ENCODE measurements around the gene PCGF5.
"Not testable (repeated sequence)": the region's sequence is repeated elsewhere in the genome, so short reads cannot be mapped to it uniquely, and the experiment has no call there.

PCGF5 gene

GRCh38 chr10:91220194-91220953 is at the start of gene PCGF5:
PCGF5 (plus strand) TSS chr10:91220663; CDS start chr10:91222872, 2,209 bp downstream.
- TF ChIP-seq, protein P1, sequence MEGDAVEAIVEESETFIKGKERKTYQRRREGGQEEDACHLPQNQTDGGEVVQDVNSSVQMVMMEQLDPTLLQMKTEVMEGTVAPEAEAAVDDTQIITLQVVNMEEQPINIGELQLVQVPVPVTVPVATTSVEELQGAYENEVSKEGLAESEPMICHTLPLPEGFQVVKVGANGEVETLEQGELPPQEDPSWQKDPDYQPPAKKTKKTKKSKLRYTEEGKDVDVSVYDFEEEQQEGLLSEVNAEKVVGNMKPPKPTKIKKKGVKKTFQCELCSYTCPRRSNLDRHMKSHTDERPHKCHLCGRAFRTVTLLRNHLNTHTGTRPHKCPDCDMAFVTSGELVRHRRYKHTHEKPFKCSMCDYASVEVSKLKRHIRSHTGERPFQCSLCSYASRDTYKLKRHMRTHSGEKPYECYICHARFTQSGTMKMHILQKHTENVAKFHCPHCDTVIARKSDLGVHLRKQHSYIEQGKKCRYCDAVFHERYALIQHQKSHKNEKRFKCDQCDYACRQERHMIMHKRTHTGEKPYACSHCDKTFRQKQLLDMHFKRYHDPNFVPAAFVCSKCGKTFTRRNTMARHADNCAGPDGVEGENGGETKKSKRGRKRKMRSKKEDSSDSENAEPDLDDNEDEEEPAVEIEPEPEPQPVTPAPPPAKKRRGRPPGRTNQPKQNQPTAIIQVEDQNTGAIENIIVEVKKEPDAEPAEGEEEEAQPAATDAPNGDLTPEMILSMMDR (conservative IDR thresholded peaks at IDR 0.05; ENCODE audit: low read depth, low read length) = peak; percentile 21
- H3K4me3 ChIP-seq (ENCODE audit: low read depth, low read length) = peak within 1 kb of the TSS; percentile 89
- DNase-seq (ENCODE audit: low read depth) = peak; percentile 91

- TF ChIP-seq, protein P1 (conservative IDR thresholded peaks at IDR 0.05; ENCODE audit: low read depth, low read length) = no peak
- H3K4me3 ChIP-seq (ENCODE audit: low read depth, low read length) = no peak overlapping the region
These were observed 49.0 kb upstream of the PCGF5 start for GRCh38 chr10:91171485-91171884.

DNA sequence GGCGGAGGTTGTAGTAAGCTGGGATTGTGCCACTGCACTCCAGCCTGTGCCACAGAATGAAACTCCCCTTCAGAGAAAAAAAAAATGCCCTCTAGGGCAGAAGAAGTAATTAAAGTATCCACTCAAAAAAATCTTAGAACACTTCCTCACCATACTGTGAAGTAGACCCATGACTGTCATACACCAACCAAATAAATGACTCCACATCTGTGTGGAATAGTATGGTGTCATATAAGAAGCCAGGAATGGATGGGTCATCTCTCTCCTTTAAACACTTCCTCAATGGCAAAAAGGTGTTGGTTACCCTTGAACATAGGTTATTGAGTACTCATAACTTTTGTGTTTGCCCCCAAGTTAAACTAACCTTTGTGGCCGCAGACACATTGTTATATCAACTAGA is 48.1 kb upstream of the PCGF5 start:
- DNase-seq (ENCODE audit: low read depth) = no peak
- H3K4me3 ChIP-seq (ENCODE audit: low read depth, low read length) = no peak overlapping the region
- TF ChIP-seq, protein P1 (conservative IDR thresholded peaks at IDR 0.05; ENCODE audit: low read depth, low read length) = no peak

More at GRCh38 chr10:91171485-91171884, 49.0 kb upstream of the PCGF5 start:
- no peak for DNase-seq (ENCODE audit: low read depth)

DNA sequence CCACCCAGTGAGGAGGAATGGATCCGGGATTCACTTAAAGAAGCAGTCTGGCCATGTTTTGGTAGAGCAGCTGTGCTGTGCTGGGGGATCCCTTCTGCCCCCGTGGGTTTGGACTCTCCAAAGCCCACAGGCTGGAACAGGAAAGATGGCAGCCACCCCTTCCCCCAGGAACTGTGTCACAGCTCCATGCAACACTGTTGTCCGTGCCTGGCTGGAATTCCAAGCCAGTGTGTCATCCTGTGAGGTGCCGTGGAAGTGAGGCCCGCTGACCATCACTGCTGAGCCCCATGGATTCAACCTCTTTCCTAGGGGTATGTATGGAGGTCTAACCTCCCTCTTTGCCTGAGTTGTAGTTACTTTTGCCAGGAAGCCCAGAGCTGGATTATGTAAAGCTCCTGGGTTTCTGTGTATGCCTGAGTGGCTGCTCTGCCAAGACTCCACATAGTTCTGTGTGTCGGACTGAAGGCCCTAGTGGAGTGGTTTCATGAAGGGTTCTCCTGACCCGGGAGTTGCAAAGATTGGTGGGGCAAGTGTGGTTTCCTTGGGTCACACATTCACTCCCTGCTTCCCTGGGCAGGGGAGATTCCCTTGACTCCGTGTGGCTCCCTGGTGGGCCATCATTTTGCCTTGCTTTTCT is 35.1 kb upstream of the PCGF5 start:
- H3K4me3 ChIP-seq (ENCODE audit: low read depth, low read length) = no peak overlapping the region
- TF ChIP-seq, protein P1 (conservative IDR thresholded peaks at IDR 0.05; ENCODE audit: low read depth, low read length) = no peak

DNA sequence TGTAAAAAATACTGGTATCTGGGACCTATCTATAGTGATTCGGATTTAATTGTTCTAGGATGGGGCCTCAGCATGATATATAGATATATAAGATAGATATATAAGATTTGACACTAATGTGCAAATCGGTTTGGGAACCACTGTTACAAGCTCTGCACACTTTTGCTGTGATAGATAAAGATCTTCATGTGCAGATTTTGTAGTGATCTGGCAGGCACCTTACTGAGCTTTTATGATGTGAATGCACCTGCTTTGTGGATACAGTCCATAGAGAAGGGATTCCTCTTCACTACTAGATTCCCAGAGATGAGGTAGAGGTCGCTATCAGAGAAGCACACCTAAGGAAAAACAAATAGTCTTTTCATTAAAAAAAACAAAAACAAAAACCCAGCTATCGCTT is 33.3 kb upstream of the PCGF5 start:
- no peak overlapping the region for H3K4me3 ChIP-seq (ENCODE audit: low read depth, low read length)
- TF ChIP-seq, protein P1 (conservative IDR thresholded peaks at IDR 0.05; ENCODE audit: low read depth, low read length) = no peak
- DNase-seq (ENCODE audit: low read depth) = no peak

More for the DNA sequence above, 35.1 kb upstream of the PCGF5 start:
- peak; percentile 72 for DNase-seq (ENCODE audit: low read depth)

DNA sequence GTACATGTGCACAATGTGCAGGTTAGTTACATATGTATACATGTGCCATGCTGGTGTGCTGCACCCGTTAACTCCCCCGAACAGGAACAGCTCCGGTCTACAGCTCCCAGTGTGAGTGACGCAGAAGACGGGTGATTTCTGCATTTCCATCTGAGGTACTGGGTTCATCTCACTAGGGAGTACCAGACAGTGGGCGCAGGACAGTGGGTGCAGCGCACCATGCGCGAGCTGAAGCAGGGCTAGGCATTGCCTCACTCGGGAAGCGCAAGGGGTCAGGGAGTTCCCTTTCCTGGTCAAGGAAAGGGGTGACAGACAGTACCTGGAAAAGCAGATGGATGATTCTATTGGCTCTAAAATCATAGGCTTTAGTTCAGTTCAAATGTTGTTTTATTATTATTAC is 32.5 kb upstream of the PCGF5 start:
- not testable (repeated sequence) for H3K4me3 ChIP-seq (ENCODE audit: low read depth, low read length); DNase-seq (ENCODE audit: low read depth)

GRCh38 chr10:91188889-91189288 is 31.6 kb upstream of the PCGF5 start:
- no peak overlapping the region for H3K4me3 ChIP-seq (ENCODE audit: low read depth, low read length)
- no peak for DNase-seq (ENCODE audit: low read depth)
- TF ChIP-seq, protein P1 (conservative IDR thresholded peaks at IDR 0.05; ENCODE audit: low read depth, low read length) = no peak
